HG03457 (cell line): ENCODE results near the gene REEP2.
"Not testable (repeated sequence)": the region's sequence is repeated elsewhere in the genome, so short reads cannot be mapped to it uniquely, and the experiment has no call there.

ENCODE experiments used
- ATAC-seq: cut with Tn5 transposase; IDR thresholded peaks from one replicate; pipeline ENCODE4 v1.9.1; 2021; ENCODE audit warnings: moderate number of reproducible peaks; ENCODE audit not compliant: unreplicated experiment

Gene REEP2, protein sequence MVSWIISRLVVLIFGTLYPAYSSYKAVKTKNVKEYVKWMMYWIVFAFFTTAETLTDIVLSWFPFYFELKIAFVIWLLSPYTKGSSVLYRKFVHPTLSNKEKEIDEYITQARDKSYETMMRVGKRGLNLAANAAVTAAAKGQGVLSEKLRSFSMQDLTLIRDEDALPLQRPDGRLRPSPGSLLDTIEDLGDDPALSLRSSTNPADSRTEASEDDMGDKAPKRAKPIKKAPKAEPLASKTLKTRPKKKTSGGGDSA

DNA sequence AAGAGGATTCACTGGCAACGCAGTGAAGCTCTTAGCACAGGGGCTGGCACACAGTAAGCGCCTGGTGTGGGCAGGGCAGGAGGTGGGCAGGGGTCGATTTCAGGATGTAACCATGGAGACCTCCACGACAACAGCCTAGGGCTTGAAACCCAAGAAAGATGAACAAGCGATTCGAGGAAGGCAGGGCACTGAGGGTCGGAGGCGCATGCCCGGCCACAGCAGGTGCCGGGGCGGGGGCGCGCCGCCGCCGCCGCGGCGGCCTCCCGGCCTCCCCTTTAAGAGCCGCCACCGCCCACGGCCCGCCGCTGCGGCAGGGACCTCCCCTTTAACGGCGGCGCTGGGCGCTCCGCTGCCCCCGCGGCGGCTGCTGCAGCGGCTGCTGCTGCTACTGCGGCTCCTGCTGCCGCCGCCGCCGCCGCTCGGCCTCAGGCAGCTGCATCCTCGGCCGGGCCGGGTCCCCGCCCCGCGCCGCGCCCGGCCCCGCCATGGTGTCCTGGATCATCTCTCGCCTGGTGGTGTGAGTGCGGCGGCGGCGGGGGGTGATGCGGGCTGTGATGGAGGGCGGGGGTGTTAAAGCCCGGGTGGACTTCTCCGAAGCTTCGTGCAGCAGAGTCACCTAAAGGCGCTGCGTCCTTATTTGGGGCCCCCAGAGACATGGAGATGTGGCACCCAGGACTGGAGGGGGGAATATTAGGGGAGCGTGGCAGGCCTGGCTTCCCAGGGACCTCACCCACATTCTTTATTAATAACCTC, at the start of gene REEP2:
Gene REEP2, plus strand, starts transcription at position 334 of the 753 bp plus-strand sequence. Its CDS starts 152 bp downstream, at position 486.
- ATAC-seq, result no peak

DNA sequence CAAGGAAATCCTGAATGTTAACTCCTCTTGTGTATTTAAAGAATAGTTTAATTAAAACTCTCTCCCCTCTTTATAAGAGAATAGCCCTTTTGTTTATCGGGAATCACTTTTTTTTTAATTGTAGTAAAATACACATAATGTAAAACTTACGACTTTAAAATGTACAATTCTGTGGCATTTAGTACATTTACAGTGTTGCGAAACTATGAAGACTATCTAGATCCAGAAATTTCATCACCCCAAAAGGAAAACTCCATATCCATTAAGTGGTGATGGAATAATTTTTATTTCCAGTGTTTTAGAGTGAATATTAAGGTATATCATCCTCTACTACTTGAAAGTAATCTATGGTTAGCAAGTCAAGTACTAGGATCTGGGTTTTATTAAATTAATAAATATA, 49.5 kb upstream of the REEP2 start:
- ATAC-seq, result no peak

DNA sequence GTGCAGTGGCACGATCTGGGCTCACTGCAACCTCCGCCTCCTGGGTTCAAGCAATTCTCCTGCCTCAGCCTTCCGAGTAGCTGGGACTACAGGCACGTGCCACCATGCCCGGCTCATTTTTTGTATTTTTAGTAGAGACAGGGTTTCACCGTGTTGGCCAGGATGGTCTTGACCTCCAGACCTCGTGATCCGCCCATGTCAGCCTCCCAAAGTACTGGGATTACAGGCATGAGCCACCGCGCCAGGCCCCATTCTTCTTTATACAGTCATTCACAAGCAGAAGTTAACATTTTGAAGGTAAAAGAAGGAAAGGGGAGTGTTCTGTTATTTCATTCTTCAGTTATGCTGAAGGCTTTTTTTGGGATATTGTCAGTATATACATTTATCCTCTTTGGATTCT, 48.9 kb upstream of the REEP2 start:
- ATAC-seq, result not testable (repeated sequence)

DNA sequence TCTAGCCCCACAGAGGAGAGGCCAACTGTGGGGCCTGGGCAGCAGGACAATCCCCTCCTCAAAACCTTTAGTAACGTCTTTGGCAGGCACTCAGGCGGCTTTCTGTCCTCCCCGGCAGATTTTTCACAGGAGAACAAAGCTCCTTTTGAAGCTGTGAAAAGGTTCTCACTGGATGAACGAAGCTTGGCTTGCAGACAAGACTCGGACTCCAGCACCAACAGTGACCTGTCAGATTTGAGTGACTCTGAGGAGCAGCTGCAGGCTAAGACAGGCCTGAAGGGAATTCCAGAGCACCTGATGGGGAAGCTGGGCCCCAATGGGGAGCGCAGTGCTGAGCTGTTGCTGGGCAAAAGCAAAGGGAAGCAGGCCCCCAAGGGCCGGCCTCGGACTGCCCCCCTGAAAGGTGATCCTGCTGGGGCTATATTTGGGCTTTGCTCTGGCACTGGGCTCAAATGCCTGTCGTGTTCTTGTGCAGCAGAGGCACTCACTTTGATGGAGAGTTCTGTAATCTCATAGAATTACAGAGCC, 46.9 kb upstream of the REEP2 start:
- no peak for ATAC-seq

DNA sequence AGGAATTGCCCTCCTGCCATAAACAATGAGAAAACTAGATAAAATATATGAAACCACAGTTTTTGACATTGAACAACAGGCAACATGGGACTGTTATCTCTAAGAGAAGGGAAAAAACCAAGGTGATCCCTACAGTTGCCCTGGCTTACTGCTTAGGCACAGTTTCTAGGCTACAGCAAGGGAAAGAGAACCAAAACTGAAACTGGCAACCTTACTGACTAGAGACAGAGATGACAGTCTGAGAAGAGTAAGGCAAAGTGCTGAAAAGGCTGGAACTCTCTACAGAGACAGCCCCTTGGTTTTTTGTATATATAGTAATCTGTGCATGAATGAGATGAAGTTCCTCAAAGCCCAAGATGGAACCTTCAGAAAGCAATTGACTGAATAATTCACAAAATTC, 36.2 kb upstream of the REEP2 start:
- peak; percentile 75 for ATAC-seq

DNA sequence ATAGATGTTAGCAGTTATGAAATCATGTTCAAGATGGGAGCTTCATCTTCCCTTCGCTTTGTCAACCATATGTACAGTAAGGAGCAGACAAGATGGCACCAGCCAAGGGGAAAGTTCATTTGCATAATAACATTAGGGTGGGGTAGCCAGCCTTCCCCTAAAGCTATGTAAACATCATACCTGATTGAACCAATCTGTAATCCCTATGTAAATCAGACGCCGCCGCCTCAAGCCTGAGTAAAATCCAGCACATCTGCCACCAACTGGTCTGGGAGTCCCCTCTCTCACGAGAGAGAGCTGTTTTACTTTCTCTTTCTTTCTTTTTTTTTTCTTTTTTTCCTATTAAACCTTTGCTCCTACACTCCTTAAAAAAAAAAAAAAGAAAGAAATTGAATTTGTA, 30.8 kb upstream of the REEP2 start:
- no peak for ATAC-seq

DNA sequence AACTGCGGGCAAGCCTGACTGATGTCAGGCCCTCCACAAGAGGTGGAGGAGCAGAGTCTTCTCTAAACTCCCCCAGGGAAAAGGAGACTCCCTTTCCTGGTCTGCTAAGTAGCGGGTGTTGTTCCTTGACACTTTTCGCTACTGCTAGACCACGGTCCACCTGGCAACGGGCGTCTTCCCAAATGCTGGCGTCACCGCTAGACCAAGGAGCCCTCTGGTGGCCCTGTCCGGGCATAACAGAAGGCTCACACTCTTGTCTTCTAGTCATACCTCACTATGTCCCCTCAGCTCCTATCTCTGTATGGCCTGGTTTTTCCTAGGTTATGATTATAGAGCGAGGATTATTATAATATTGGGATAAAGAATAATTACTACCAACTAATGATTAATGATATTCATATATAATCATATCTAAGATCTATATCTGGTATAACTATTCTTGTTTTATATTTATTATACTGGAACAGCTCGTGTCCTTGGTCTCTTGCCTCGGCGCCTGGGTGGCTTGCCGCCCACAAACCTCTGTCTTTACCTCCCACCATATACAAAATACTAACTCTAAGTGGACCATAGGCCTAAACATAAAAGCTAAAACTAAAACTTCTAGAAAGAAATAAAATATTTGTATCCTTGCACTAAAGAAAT, 27.7 kb upstream of the REEP2 start:
- ATAC-seq, result not testable (repeated sequence)

DNA sequence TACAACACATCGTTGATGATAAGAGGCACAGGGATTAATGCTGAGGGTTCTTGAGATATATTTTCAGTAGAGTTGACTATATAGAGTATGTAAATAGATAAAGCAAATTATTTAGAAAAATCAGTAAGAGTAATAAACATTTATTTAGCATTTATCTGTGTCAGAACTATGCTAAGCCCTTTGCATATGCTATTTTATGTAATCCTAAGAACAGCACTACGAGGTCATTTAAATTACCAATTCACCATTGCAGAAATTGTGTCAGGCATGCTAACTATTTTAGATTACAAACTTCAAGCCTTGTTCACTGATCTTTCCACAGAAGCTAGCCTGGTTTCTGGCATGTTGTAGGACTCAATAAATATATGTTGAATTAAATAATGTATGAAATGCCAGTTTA, 20.4 kb upstream of the REEP2 start:
- no peak for ATAC-seq

DNA sequence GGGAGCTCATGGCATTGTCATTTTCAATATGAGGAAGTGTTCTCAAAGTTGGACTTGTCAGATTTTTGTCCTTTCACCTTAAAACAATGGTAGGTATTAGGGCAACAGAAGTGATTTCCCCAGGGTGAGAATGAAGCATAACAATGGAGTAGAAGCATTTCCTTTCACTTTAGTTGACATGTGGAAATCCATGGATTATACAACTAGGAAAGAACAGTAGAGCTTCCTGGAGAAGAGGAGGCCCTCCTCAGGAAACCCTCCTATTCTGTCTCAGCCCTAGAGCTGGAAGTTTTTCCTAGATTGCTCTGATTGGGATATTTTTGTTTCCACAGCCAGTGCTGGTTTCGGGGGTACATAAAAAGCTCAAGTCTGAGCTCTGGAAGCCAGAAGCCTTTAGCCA, 13.8 kb upstream of the REEP2 start:
- ATAC-seq, result no peak

DNA sequence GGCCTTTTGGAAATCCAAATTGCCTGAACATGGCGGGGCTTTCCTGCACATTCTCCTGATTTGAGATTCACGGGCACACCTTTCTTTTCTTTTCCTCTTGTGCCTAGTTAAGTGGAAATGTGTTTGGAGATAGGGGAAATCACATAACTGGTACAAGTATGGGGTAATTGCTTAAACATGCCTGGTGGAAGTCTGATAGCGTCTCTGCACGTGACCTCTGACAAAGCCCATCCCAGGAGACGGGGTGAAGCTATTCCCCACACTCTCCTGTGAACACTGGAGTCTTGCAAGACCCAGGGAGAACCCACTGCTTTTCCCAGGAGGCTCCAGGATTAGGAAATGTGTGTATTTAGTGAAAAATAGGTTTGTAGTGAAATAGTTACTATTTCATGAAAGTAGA, 2.9 kb upstream of the REEP2 start:
- ATAC-seq, result no peak

DNA sequence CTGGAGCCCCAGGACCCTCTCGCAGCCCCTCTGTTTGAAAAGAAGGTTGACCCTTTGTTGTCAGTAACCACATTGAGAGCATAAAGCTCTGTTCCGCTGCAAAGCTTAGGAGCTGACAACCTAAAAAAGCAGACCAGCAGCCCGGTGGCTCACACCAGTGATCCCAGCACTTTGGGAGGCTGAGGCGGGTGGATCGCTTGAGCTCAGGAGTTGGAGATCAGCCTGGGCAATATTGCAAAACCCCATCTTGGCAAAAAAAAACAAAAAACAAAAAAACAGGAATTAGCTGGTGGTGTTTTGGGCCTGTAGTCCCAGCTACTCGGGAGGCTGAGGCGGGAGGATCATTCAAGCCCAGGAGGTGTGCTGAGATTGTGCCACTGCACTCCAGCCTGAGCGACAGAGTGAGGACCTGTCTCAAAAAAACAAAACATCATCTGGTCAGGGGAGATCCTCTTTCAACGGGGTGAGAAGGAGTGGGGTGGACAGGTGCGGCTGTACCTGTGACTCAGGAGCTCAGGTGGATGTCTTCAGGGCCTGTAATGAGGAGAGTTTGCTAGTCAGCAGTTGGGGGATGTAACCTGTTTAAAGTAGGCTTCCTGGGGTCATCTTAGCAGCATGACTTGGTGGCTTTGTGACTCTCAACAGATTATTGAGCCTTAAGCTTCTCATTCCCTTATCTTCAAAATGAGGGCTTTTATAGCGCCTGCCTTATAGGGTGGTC, 694 bp upstream of the REEP2 start:
- ATAC-seq, result no peak

DNA sequence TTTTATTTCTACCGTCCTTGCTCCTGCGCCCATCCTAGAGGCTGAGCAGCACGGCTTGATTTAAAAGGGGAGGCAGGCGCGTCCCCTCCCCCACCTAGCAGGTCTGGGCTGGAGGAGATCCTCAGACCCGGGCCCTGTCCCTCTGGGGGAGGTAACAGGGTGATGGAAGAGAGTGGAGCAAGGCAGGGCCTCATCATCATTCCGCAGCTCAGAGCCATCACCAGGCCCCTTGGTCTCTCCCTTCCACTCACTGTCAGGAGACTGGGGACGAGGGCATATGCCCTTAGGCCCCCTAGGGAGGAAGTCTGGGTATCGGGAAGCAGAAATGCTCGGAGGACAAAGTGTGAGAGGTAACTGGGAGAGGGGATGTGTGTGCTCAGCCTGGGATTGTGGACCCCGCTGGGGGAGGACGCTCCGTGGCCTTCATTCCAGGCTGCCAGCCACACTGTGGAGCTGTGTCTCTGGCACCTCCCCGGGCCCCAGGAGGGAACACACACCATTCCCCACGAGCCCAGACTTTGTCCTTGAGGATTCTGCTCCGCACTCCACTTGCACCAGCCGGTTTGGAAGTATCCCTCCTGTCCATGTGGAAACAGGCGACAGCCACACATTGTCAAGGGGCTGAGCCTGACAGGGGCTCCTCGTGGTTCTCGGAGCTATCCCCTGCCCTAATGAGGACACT, 761 bp downstream of the REEP2 start:
- no peak for ATAC-seq

DNA sequence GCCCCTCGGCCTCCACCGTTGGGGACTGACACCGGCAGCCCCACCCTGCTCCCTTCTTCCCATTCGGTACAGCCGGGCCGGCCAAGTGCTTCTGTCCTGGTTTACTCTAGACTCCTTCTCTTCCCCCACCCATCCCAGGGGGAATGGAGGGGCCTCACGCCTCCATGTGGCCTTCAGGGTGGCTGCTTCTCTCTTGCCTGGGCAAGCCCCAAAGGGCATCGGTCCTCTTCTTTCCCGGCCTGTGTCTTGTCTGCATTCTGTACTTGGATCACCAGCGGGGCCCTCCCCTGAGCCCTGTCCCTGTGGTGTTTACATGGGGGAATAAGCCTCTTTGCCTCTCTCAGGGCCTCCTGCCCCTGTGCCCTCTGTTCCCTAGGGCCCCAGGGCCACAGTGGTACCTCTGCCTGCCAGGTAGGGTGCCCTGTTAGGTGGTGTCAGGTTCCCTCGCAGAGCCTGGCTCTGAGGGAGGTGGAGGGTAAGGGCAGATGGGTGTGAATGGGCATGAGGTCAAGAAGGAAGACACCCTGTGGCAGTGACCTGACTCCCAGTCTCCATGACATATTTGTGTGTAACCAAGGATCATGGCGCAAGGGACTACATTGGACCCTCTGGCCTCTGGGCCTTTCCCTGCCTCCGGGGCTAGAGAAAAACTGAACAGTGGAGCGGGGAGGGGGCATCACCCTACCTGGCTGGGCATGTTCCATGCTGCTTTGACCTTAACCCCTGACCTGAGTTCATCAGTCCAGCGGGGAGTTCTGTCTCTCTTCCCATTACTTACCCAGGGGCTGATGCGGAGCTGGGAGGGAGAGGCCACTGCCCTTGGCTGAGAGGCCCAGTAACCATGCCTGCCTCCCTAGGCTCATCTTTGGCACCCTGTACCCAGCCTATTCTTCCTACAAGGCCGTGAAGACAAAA, 1.6 kb downstream of the REEP2 start:
- ATAC-seq, result no peak

DNA sequence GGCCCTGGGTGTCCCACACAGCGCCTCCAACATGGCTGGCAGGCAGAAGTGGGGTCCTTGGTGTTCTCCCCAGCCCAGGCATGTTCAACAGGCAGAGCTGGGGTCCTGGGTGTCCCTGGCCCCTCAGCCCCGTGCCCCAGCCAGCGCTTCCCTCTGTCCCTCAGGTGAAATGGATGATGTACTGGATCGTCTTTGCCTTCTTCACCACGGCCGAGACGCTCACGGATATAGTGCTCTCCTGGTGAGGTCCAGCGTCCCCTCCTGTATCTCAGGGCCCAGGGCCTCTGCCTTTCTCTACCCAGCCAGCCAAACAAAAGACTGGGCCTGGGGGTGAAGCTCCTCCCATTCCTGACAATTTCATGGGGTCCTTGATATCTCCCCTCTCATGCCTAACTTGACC, 2.4 kb downstream of the REEP2 start:
- no peak for ATAC-seq

DNA sequence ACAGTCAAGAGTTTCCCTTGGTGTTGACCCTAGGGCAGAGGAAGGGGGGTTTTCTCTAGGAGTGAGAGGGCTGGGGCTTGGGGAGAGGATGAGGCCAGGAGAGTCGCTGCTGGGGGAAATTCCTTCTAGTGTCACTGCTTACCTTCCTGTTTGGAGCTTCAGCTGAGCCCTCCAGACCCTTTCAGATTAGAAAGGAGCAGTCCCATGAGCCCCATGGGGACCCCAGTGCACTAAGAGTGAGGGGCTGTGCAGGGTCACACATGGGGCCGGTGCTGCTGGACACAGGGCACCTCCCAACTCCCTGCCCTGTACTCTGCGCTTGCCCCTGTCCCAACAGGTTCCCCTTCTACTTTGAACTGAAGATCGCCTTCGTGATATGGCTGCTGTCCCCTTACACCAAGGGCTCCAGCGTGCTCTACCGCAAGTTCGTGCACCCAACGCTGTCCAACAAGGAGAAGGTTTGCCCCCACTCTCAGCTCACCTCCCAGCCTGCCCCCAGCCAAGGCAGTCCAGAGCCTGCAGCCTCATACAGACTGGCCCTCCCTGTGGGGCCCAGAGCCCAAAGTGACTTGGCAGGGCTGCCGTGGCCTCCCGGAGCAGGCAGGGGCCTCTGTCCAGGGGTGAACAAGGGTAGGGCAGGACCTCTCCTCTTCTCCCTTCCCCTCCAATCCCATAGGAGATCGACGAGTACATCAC, 5.4 kb downstream of the REEP2 start:
- no peak for ATAC-seq

DNA sequence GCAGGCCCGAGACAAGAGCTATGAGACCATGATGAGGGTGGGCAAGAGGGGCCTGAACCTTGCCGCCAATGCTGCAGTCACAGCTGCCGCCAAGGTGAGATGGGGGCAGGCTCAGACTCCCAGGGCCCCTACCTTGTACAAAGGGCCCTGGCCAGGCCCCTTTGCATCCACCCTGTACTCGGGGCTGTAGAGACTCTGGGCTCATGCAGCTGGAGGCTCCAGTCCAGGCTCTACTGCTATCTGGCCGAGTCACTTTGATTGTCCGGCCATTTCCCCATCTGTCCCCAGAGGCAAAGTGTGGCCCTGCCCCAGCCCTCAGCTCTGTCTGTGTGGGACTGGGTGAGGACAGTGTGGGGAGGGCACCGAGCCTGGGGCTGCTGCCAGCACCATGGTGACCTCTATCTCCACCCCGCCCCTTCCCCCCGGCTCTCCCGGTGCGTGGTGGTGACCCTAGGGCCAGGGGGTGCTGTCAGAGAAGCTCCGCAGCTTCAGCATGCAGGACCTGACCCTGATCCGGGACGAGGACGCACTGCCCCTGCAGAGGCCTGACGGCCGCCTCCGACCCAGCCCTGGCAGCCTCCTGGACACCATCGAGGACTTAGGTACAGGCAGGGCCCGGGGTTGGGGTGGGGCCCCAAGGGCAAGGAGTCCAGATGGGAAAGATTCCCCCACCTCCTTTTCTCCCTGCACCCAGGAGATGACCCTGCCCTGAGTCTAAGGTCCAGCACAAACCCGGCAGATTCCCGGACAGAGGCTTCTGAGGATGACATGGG, 6.1 kb downstream of the REEP2 start:
- ATAC-seq, result no peak

DNA sequence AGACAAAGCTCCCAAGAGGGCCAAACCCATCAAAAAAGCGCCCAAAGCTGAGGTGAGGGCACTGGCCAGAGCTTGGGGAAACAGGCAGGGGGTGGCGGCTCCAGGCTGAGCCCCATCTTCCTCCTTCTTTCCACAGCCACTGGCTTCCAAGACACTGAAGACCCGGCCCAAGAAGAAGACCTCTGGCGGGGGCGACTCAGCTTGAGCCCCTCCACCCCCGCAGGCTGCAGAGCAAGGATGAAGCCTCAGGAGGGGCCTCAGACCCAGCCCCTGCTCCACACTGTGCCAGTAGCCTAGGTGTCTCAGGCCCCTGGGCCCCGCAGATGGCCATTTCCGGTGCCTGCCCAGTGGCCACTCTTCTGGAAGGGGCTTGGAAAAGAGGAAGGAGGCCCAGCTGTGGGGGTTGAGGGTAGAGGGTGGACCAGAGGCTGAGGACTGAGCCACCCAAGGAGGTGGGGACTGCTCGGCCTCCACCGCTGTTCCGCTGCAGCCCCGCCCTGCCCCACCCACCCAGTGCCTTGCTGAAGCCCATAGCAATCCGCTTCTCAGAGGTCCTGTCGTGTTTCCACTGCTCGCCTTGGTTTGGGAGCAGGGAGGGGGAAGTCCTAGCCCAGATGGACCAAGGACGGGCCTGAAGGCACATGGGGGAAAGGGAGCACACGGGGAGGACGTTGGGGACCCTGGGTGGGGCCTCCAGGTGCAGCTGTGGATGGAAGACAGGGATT, 6.9 kb downstream of the REEP2 start:
- no peak for ATAC-seq

DNA sequence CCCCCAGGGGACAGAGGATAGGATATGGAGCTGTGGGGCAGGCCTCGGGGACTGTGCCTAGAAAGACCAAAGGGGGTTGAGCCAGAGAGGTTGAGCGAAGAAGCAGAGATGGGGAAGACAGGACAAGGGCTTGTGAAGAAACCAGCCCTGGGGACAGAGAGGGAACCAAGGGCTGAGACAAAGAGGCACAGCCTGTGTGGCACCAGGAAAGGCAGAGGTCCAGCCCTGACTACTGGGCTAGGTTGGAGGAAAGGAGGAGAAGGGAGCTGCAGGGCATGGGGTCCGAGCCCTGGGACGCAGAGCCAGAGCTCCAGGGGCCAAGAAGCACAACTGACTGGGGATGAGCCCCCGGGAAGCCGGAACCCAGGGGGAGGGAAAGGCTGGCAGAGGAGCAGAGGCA, 9.2 kb downstream of the REEP2 start:
- ATAC-seq, result no peak
